Activated T-cell treated with anti-CD3 and anti-CD28 coated beads for 1 hour (primary cell): ENCODE measurements around the gene ST6GAL1.
"Not testable (repeated sequence)": the region's sequence is repeated elsewhere in the genome, so short reads cannot be mapped to it uniquely, and the experiment has no call there.

Experiments used
- DNase-seq: peaks from one replicate; pipeline ENCODE4 v3.0.0-alpha.2; 2020; ENCODE audit warnings: low read depth

Gene ST6GAL1

GRCh38 chr3:186940967-186941366, 10.6 kb downstream of the ST6GAL1 start:
- no peak for DNase-seq

GRCh38 chr3:186942168-186942567, 11.8 kb downstream of the ST6GAL1 start:
- DNase-seq: no peak

- no peak for DNase-seq
These were observed 15.0 kb downstream of the ST6GAL1 start for GRCh38 chr3:186945255-186945823.

- no peak for DNase-seq
These were observed 16.5 kb downstream of the ST6GAL1 start for GRCh38 chr3:186946756-186947375.

- no peak for DNase-seq
These were observed 19.1 kb downstream of the ST6GAL1 start for GRCh38 chr3:186949281-186949982.

GRCh38 chr3:186950402-186951093, 20.2 kb downstream of the ST6GAL1 start:
- no peak for DNase-seq

GRCh38 chr3:186951640-186952552, 21.6 kb downstream of the ST6GAL1 start:
- DNase-seq: no peak

GRCh38 chr3:186953011-186953487, 22.7 kb downstream of the ST6GAL1 start:
- no peak for DNase-seq

GRCh38 chr3:186953992-186954699, 23.8 kb downstream of the ST6GAL1 start:
- DNase-seq: not testable (repeated sequence)

- no peak for DNase-seq
These were observed 25.8 kb downstream of the ST6GAL1 start for GRCh38 chr3:186955898-186956696.

GRCh38 chr3:186959029-186959624, 28.8 kb downstream of the ST6GAL1 start:
- no peak for DNase-seq

- DNase-seq: no peak
These were observed 30.0 kb downstream of the ST6GAL1 start for GRCh38 chr3:186960347-186960746.

GRCh38 chr3:186962445-186962844, 32.1 kb downstream of the ST6GAL1 start:
- DNase-seq: no peak

- DNase-seq: no peak
These were observed 33.3 kb downstream of the ST6GAL1 start for GRCh38 chr3:186963636-186964035.

GRCh38 chr3:186964071-186964470, 33.7 kb downstream of the ST6GAL1 start:
- no peak for DNase-seq

GRCh38 chr3:186964616-186965015, 34.3 kb downstream of the ST6GAL1 start:
- no peak for DNase-seq

GRCh38 chr3:186965141-186965879, 35.0 kb downstream of the ST6GAL1 start:
- no peak for DNase-seq

GRCh38 chr3:186966406-186966805, 36.1 kb downstream of the ST6GAL1 start:
- no peak for DNase-seq

- not testable (repeated sequence) for DNase-seq
These were observed 36.9 kb downstream of the ST6GAL1 start for GRCh38 chr3:186967236-186967635.
